Measurements from ENCODE around the gene BACH2.
"Not testable (repeated sequence)": the region's sequence is repeated elsewhere in the genome, so short reads cannot be mapped to it uniquely, and the experiment has no call there.

BACH2 gene

GRCh38 chr6:90162648-90163387 is 133.8 kb downstream of the BACH2 start:
- no peak for DNase-seq (ENCODE audit: extremely low read depth in 1 of 2, low read depth in 1 of 2)

- no peak for DNase-seq (ENCODE audit: extremely low read depth in 1 of 2, low read depth in 1 of 2)
Measured at GRCh38 chr6:90160013-90160412, 136.6 kb downstream of the BACH2 start.

DNA sequence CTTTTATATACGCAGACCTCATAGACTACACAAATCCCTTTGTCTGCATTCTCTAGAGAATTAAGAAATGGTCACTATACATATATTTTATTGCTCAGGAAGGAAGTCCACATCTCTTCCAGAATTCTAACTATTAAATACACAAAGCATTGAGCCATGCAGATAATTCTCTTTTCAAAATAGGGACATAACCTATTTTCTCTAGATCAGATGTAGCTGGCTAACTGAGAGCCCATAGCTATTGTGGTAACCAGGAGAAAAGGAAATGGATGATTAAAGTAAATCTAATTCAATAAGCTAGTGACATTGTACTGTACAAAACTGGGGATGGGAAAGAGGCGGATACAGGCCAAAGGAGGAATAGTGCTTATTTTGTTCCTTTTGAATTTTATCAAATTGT is 137.2 kb downstream of the BACH2 start:
- DNase-seq (ENCODE audit: extremely low read depth in 1 of 2, low read depth in 1 of 2) = no peak

GRCh38 chr6:90158936-90159335 is 137.7 kb downstream of the BACH2 start:
- no peak for DNase-seq (ENCODE audit: extremely low read depth in 1 of 2, low read depth in 1 of 2)

DNA sequence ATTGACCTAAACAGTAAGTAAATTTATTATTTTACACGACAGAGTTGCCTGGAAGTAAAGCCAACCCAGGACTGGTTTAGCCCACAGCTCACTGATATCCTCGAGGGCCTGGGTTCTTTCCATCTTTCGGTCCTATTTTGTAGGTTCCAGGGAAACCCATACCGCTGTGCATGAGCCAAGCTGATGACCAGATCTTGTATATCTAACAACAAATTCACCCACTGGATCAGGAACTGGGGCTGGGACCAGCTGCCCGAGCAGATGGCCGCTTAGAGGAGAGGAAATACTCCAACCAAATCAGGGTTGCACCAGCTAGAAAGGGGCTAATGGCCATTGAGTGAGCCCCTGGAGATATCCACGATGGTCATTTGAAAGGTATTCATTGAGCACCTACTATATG is 139.2 kb downstream of the BACH2 start:
- DNase-seq (ENCODE audit: extremely low read depth in 1 of 2, low read depth in 1 of 2) = no peak

DNA sequence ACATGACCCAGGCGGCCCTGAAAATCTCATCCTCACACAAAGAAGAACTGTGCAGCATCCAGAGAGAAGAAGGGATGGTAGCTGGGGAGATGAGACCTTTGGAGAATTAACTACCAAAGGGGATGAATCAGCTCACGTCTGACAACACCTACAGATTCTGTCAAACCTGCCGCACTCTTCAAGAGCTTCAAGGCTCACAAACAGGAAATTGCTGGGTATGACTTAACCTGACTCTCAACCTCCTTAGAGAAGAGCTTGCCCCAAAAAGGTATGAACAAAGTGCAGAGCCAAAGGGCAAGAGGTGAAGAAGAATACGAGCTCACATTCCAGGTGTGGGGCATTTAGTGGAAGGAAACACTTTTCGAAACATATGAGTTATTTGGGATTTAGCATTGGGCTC is 139.8 kb downstream of the BACH2 start:
- DNase-seq (ENCODE audit: extremely low read depth in 1 of 2, low read depth in 1 of 2) = no peak

GRCh38 chr6:90154755-90155470 is 141.7 kb downstream of the BACH2 start:
- no peak for DNase-seq (ENCODE audit: extremely low read depth in 1 of 2, low read depth in 1 of 2)

DNA sequence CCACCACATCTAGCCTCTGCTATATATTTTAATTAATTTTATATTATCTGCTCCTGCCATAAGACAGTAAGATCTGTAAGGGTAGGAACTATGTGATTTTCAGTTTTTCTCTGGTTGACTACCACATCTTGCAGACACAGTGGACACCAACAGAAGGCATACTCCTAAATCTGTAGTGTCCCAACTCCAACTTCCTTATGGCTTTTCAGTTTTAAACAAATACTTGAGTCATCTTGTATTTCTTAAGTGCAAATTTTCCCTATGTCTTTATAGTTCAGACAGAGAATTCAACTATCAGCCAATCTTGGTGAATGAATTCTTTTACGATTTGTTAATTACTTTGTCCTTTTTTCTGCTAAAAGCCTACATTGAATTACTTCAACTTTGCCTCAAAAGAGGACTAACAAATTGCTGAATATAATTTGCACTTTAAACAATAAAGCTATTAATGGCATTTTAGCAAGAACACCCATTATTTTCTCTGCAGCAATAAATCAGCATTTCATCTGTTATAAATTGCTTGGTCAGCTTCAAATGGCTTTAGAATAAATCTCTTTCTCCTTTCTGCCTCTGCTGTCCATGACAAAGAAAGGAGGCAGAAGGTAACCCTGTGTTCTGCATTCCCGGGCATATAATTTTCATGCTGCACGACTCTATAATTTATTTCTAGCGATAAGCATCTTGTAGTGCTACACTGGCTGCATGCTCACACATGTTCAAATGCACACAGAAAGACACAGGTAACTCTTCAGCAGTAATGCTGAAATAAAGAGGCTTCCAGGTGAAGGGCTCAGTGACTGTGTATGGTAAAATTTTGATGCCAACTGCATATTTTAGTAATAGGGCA is 144.8 kb downstream of the BACH2 start:
- DNase-seq (ENCODE audit: extremely low read depth in 1 of 2, low read depth in 1 of 2) = no peak

DNA sequence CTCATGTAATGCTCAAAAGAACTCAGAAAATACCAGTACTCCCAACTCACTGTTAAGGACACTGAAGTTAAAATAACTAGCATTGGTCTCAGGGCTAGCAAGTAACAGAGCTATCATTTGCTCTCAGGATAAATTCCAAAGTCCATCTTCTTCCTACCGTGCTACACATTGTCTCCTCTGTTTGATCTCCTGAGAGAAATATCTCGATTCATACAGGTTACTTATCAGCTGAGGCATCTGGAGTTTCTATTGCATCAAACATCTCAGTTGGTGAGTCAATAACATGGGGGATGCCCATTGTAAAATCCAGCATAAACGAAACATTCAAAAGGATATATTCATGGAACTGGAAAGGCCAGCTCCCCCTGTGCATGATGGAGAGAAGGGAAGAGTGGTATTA is 147.4 kb downstream of the BACH2 start:
- DNase-seq (ENCODE audit: extremely low read depth in 1 of 2, low read depth in 1 of 2) = no peak

- no peak for DNase-seq (ENCODE audit: extremely low read depth in 1 of 2, low read depth in 1 of 2)
Measured at GRCh38 chr6:90148867-90149266, 147.8 kb downstream of the BACH2 start.

DNA sequence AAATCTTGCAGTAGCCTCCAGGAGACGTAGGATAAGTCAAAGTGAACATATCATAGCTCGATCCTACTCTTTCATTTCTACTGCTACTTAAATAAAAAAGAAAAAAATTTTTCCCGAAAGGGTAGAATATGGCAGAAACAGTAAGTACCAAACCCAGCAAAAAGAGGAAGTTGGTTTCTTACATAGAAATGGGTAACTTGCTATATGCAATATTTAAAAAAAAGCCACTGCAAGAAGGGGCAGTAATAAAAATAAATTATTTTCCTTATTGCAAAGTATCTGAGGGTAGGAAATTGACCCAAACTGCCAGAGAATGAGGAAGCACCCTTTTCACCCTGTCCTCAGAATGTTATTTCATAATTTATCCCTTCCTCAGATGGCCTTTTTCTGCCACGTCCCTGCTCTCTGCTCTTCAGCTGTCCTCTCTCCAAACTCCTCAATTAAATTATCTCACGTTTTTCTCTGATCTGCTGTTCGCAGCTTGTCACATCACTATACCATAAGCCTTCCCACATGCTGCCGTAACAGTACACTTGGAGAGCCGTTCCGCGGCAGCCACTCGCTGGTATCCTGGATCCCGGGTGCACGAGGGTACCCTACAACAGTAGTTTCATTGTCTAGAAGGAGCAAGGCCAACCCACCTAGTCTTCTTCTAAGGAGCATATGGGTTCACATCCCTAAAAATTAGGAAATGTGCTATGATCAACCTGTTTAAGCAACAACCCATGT is 149.6 kb downstream of the BACH2 start:
- no peak for DNase-seq (ENCODE audit: extremely low read depth in 1 of 2, low read depth in 1 of 2)

GRCh38 chr6:90146024-90146423 is 150.6 kb downstream of the BACH2 start:
- no peak for DNase-seq (ENCODE audit: extremely low read depth in 1 of 2, low read depth in 1 of 2)

GRCh38 chr6:90144928-90145555 is 151.6 kb downstream of the BACH2 start:
- no peak for DNase-seq (ENCODE audit: extremely low read depth in 1 of 2, low read depth in 1 of 2)

GRCh38 chr6:90144396-90144795 is 152.2 kb downstream of the BACH2 start:
- peak; percentile 18 to 59 for DNase-seq (ENCODE audit: extremely low read depth in 1 of 2, low read depth in 1 of 2)

- no peak for DNase-seq (ENCODE audit: extremely low read depth in 1 of 2, low read depth in 1 of 2)
Measured at GRCh38 chr6:90140683-90141082, 156.0 kb downstream of the BACH2 start.

GRCh38 chr6:90139272-90139817 is 157.3 kb downstream of the BACH2 start:
- DNase-seq (ENCODE audit: extremely low read depth in 1 of 2, low read depth in 1 of 2) = no peak

DNA sequence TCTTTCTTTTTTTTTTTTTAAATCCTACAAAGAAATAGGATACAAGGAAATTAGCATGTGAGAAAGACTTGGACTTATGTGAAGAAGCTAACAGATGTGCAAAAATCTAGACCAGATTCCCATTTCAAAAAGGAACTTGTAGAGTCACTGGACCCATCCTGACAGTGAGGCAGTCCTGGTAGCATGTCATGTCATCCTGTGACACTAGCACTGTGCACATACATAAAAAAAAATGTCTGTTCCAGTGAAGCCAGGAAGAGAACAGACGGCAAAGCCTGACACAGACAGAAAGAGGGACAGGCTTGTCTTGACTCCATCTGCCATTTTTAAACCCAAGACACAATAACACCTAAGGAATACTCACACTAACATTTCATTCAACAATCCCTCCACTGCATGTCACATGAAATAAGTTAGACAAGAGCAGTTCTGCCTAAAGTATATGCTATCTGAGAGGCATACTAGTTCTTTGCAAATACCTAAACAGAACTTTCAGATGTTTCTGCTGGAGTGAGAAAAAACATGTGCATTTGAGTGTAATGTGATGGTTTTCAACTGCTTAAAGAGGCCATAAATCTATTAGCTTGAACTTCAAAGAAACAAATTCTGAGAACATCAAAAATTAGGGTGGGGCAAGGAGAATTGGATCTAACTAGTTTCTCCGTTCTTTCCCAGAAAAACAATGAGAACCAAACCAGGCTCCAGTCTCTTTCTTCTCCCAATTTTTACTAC is 159.6 kb downstream of the BACH2 start:
- DNase-seq (ENCODE audit: extremely low read depth in 1 of 2, low read depth in 1 of 2) = no peak

DNA sequence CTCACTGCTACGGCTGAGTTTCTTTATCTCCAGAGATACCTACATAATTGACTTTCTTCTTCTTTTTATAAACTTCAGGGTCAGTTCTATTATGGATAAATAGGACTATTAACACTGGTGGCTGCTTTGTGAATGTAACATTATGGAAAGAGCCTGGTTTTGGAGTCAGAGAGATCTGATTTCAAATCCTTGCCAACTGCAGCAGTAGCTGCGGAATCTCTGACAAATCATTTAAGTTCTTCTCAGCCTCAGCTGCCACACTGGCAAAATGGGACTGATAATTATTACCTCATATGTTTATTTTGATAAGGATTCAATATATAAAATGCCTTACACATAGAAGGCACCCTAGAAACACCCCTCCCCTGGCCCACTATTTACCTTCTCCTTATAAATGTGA is 160.5 kb downstream of the BACH2 start:
- no peak for DNase-seq (ENCODE audit: extremely low read depth in 1 of 2, low read depth in 1 of 2)

GRCh38 chr6:90135667-90136066 is 161.0 kb downstream of the BACH2 start:
- no peak for DNase-seq (ENCODE audit: extremely low read depth in 1 of 2, low read depth in 1 of 2)

- not testable (repeated sequence) for DNase-seq (ENCODE audit: extremely low read depth in 1 of 2, low read depth in 1 of 2)
Measured at GRCh38 chr6:90133664-90134063, 163.0 kb downstream of the BACH2 start.

Measured in stimulated activated CD8-positive, alpha-beta memory T cell treated with anti-CD3 and anti-CD28 coated beads, Interleukin-7, amount 100 ng/mL, for 48 hours (primary cell).